PC-9 (cell line): ENCODE measurements around the gene OLFML2A. TPM values are rescaled to one million over a fixed set of nuclear protein-coding genes. Genes with fewer than 3 reads are reported as not detected.

ENCODE experiments used
- BruUV-seq: library from RNA; stranded (reverse); fragments of 400-500 nt; replicated peaks from 2 replicates; lab custom pipeline; 2021; lab: Mats Ljungman, UMichigan
- CTCF ChIA-PET: fragments of 300-600 bp; sonication (Branson Sonifier 250); formaldehyde crosslinking; loops from one replicate; lab custom pipeline; 2022; ENCODE audit warnings: antibody characterized with exemption; lab: Charles Lee
- POLR2A ChIA-PET: fragments of 300-600 bp; sonication (Branson Sonifier 250); formaldehyde crosslinking; loops from one replicate; lab custom pipeline; 2022; ENCODE audit warnings: antibody characterized with exemption; ENCODE audit not compliant: unreplicated experiment; lab: Charles Lee
- DNase-seq, 2 experiments: peaks; one replicate each; pipeline versions ENCODE4 v3.0.0 to v3.0.0-alpha.2; 2015 to 2022; ENCODE audit warnings: mixed read lengths in 1 of 2
- H2AFZ ChIP-seq: fragments of 200-600 bp; sonication (generic); 2 replicates; pipeline ENCODE4 v1.8.1; 2017; ENCODE audit warnings: antibody characterized with exemption
- H3F3A ChIP-seq: fragments of 200-600 bp; sonication (generic); 2 replicates; pipeline ENCODE4 v1.8.1; 2017; ENCODE audit warnings: antibody characterized with exemption, mild to moderate bottlenecking, low read depth; ENCODE audit not compliant: insufficient read depth
- H3K27ac ChIP-seq: fragments of 200-600 bp; sonication (generic); 2 replicates; pipeline ENCODE4 v1.6.1; 2016; ENCODE audit warnings: mixed run types
- H3K27me3 ChIP-seq: fragments of 200-600 bp; sonication (generic); 2 replicates; pipeline ENCODE4 v1.6.1; 2016; ENCODE audit warnings: low read depth, mixed run types; ENCODE audit not compliant: insufficient read depth
- H3K36me3 ChIP-seq: fragments of 200-600 bp; sonication (generic); 2 replicates; pipeline ENCODE4 v1.6.1; 2016; ENCODE audit warnings: low read depth, mixed run types
- H3K4me1 ChIP-seq: fragments of 200-600 bp; sonication (generic); replicated peaks from 2 replicates; pipeline ENCODE4 v1.6.1; 2016; ENCODE audit warnings: mixed run types; ENCODE audit not compliant: insufficient read depth
- H3K4me2 ChIP-seq: fragments of 200-600 bp; sonication (generic); 2 replicates; pipeline ENCODE4 v1.6.1; 2017; ENCODE audit warnings: mixed run types
- H3K4me3 ChIP-seq: fragments of 200-600 bp; sonication (generic); 2 replicates; pipeline ENCODE4 v1.6.1; 2016; ENCODE audit warnings: mixed run types
- H3K79me2 ChIP-seq: fragments of 200-600 bp; sonication (generic); 2 replicates; pipeline ENCODE4 v1.6.1; 2017; ENCODE audit warnings: low read depth, mixed run types
- H3K9me2 ChIP-seq: fragments of 200-600 bp; sonication (generic); 2 replicates; pipeline ENCODE4 v1.8.1; 2017; ENCODE audit warnings: mild to moderate bottlenecking; ENCODE audit not compliant: insufficient read depth
- H3K9me3 ChIP-seq: fragments of 200-600 bp; sonication (generic); 2 replicates; pipeline ENCODE4 v1.8.1; 2016; ENCODE audit warnings: low read depth; ENCODE audit not compliant: insufficient read depth
- H4K20me1 ChIP-seq: fragments of 200-600 bp; sonication (generic); 2 replicates; pipeline ENCODE4 v1.8.1; 2017; ENCODE audit not compliant: insufficient read depth
- EZH2 ChIP-seq: fragments of 200-600 bp; sonication (generic); IDR thresholded peaks from 2 replicates; pipeline ENCODE4 v1.8.0; 2017; ENCODE audit warnings: antibody characterized with exemption, low read depth
- intact Hi-C: fragments of 100-400 bp; cut with micrococcal nuclease; formaldehyde crosslinking; loops from one replicate; pipeline ENCODE4 v1.10.0; 2022; ENCODE audit not compliant: unreplicated experiment
- total RNA-seq: library from RNA; stranded (reverse); gene quantifications from 2 replicates; pipeline ENCODE4 v1.2.3, GENCODE V29; 2021
- TF ChIP-seq, protein P1 (sequence below): fragments of 200-600 bp; sonication (generic); conservative IDR thresholded peaks from 2 replicates; pipeline ENCODE4 v1.6.1; 2017; ENCODE audit warnings: mixed run types, antibody characterized with exemption, mild to moderate bottlenecking, moderate library complexity

The OLFML2A gene
- total RNA-seq, 1 experiment from 2014 or later, result 5.7 TPM

- Histone ChIP-seq H4K20me1 (no peaks in the 10 kb centered on the region), H2AFZ (no peak overlapping the region), H3K4me3 (no peak overlapping the region), H3K79me2 (no peaks in the 10 kb centered on the region), H3K36me3 (no peaks in the 10 kb centered on the region), H3K27ac (no peak overlapping the region), H3K27me3 (no peaks in the 10 kb centered on the region), H3F3A (peaks cover 29% of the 10 kb centered on the region), H3K9me2 (no peaks in the 10 kb centered on the region), H3K4me2 (no peak overlapping the region), H3K4me1 (peaks cover 45% of the 10 kb centered on the region), H3K9me3 (no peaks in the 10 kb centered on the region)
- no peak for DNase-seq
- CTCF ChIA-PET, result no interaction called here
- no TSS peak for BruUV-seq
- intact Hi-C loops, result no loop called here
- TF ChIP-seq EZH2, result no peak
- TF ChIP-seq, protein P1, sequence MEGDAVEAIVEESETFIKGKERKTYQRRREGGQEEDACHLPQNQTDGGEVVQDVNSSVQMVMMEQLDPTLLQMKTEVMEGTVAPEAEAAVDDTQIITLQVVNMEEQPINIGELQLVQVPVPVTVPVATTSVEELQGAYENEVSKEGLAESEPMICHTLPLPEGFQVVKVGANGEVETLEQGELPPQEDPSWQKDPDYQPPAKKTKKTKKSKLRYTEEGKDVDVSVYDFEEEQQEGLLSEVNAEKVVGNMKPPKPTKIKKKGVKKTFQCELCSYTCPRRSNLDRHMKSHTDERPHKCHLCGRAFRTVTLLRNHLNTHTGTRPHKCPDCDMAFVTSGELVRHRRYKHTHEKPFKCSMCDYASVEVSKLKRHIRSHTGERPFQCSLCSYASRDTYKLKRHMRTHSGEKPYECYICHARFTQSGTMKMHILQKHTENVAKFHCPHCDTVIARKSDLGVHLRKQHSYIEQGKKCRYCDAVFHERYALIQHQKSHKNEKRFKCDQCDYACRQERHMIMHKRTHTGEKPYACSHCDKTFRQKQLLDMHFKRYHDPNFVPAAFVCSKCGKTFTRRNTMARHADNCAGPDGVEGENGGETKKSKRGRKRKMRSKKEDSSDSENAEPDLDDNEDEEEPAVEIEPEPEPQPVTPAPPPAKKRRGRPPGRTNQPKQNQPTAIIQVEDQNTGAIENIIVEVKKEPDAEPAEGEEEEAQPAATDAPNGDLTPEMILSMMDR, result no peak
- POLR2A ChIA-PET, result no interaction called here
Measured at GRCh38 chr9:124809211-124809610, 32.3 kb downstream of the OLFML2A start.

- CTCF ChIA-PET, result interaction anchor here (0.7 to 1.6 kb wide), 3 partner anchors 31 to 43 kb away, joined by 3 to 9 read pairs (median 3); no protein-coding TSS in a partner anchor
- Histone ChIP-seq H3F3A (peaks cover 29% of the 10 kb centered on the region), H3K36me3 (no peaks in the 10 kb centered on the region), H4K20me1 (no peaks in the 10 kb centered on the region), H2AFZ (no peak overlapping the region), H3K4me3 (no peak overlapping the region), H3K9me3 (no peaks in the 10 kb centered on the region), H3K4me2 (peak overlapping the region; percentile 97), H3K4me1 (peaks cover 45% of the 10 kb centered on the region), H3K9me2 (no peaks in the 10 kb centered on the region), H3K27me3 (no peaks in the 10 kb centered on the region), H3K27ac (peak overlapping the region; percentile 94), H3K79me2 (no peaks in the 10 kb centered on the region)
- TF ChIP-seq EZH2, result no peak
- TF ChIP-seq, protein P1, result no peak
- no peak for DNase-seq
- intact Hi-C loops, result loop anchor here (1.0 kb wide), 1 partner anchor 8 kb away; no protein-coding TSS in a partner anchor
- BruUV-seq, result no TSS peak
- POLR2A ChIA-PET, result no interaction called here
Measured at GRCh38 chr9:124809741-124810500, 33.0 kb downstream of the OLFML2A start.

DNA sequence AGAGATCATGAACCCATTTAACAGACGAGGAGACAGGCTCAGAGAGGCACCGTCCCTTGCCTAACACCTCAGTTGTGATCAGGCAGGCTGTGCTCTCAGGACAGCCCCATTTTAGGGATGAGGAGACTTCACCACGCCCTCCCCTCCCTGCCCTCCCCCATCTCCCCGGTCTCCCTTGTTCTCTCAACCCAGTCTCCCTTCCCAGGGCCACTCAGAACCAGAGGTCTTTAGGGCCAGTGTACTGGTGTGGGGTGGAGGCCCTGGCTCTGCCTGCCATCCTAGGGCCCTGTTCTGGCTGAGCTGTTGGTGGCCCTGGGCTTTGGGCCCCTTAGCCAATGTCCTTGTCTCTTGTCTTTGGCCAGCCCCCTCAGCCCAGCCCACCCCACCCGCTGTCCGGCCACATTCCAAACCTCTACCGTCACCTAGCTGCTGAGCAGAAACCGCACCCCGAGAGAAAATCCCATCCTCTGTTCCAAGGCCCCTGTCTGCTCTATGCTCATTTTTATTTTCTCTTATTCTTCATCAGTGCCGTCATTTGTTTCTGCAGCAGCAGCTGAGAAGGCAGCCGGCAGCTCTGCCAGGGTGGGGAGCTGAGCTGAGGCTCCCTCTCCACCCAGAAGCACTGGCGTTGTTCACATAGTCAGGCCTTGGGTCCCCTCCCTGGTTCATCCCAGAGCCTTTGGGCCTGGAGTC is 33.9 kb downstream of the OLFML2A start:
- H4K20me1 ChIP-seq, result no peaks in the 10 kb centered on the region
- no peaks in the 10 kb centered on the region for H3K79me2 ChIP-seq
- intact Hi-C loops, result loop anchor here (1.0 kb wide), 1 partner anchor 7 kb away; no protein-coding TSS in a partner anchor
- DNase-seq, result peak; percentile 84 to 87
- ChIA-PET CTCF (interaction anchor here (1.1 to 1.6 kb wide), 2 partner anchors 30 to 42 kb away, joined by 3 to 9 read pairs; no protein-coding TSS in a partner anchor), POLR2A (interaction anchor here (0.6 to 0.9 kb wide), 4 partner anchors 44 to 807 kb away, joined by 7 to 37 read pairs (median 15); partner anchors contain the start of gene HSPA5)
- H3F3A ChIP-seq, result peaks cover 29% of the 10 kb centered on the region
- peak overlapping the region; percentile 97 for H3K4me2 ChIP-seq
- peak overlapping the region; percentile 94 for H3K27ac ChIP-seq
- H3K4me3 ChIP-seq, result peak overlapping the region; percentile 38; the same call in 1 of the 2 replicates
- no TSS peak for BruUV-seq
- TF ChIP-seq, protein P1, result no peak
- TF ChIP-seq EZH2, result no peak
- no peaks in the 10 kb centered on the region for H3K27me3 ChIP-seq
- H3K4me1 ChIP-seq, result peaks cover 45% of the 10 kb centered on the region
- H3K36me3 ChIP-seq, result no peaks in the 10 kb centered on the region
- peak overlapping the region; percentile 76 for H2AFZ ChIP-seq
- no peaks in the 10 kb centered on the region for H3K9me3 ChIP-seq
- no peaks in the 10 kb centered on the region for H3K9me2 ChIP-seq
